Natural killer cell treated with Interleukin-12 subunit alpha and Interleukin-12 subunit beta and Interleukin-15 and Interleukin-18, amount 100 ng/mL, for 72 hours (primary cell): ENCODE measurements around the gene CYP4F12. TPM values are rescaled to one million over a fixed set of nuclear protein-coding genes. Genes with fewer than 3 reads are reported as not detected.

Experiments
- ATAC-seq, 2 donors: fragments of 150-1000 bp; cut with Tn5 transposase in 1 of 2; sonication (Bioruptor Pico), chemical (Tn5 transposase) in 1 of 2; 2 replicates each; pipeline ENCODE4 v1.10.0; 2021
- DNase-seq: peaks from one replicate; pipeline ENCODE4 v3.0.0; 2022; ENCODE audit warnings: low spot score
- H3K27ac Mint-ChIP-seq, 2 donors: 1 replicate in 1 of 2; 2 replicates in 1 of 2; pipeline ENCODE4 v1.8.0; 2022; ENCODE audit warnings: mixed read lengths in 2 of 2, mild to moderate bottlenecking in 1 of 2, moderate library complexity in 1 of 2
- H3K27me3 Mint-ChIP-seq, 2 donors: 1 replicate in 1 of 2; 2 replicates in 1 of 2; pipeline ENCODE4 v1.8.0; 2022; ENCODE audit warnings: mixed read lengths in 2 of 2
- H3K36me3 Mint-ChIP-seq: one replicate; pipeline ENCODE4 v1.8.0; 2022; ENCODE audit warnings: mixed read lengths
- H3K4me1 Mint-ChIP-seq, 2 donors: 1 replicate in 1 of 2; 2 replicates in 1 of 2; pipeline ENCODE4 v1.8.0; 2022; ENCODE audit warnings: low read depth in 2 of 2, mixed read lengths in 2 of 2, mild to moderate bottlenecking in 1 of 2
- H3K4me3 Mint-ChIP-seq: one replicate; pipeline ENCODE4 v1.8.0; 2022; ENCODE audit warnings: mixed read lengths
- H3K9me3 Mint-ChIP-seq: 2 replicates; pipeline ENCODE4 v1.8.0; 2022; ENCODE audit warnings: mixed read lengths
- total RNA-seq, 2 donors: library from RNA; stranded (reverse); gene quantifications; one replicate each; pipeline ENCODE4 v1.2.3, GENCODE V29; 2022

The CYP4F12 gene, protein sequence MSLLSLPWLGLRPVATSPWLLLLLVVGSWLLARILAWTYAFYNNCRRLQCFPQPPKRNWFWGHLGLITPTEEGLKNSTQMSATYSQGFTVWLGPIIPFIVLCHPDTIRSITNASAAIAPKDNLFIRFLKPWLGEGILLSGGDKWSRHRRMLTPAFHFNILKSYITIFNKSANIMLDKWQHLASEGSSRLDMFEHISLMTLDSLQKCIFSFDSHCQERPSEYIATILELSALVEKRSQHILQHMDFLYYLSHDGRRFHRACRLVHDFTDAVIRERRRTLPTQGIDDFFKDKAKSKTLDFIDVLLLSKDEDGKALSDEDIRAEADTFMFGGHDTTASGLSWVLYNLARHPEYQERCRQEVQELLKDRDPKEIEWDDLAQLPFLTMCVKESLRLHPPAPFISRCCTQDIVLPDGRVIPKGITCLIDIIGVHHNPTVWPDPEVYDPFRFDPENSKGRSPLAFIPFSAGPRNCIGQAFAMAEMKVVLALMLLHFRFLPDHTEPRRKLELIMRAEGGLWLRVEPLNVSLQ
- not detected for total RNA-seq

DNA sequence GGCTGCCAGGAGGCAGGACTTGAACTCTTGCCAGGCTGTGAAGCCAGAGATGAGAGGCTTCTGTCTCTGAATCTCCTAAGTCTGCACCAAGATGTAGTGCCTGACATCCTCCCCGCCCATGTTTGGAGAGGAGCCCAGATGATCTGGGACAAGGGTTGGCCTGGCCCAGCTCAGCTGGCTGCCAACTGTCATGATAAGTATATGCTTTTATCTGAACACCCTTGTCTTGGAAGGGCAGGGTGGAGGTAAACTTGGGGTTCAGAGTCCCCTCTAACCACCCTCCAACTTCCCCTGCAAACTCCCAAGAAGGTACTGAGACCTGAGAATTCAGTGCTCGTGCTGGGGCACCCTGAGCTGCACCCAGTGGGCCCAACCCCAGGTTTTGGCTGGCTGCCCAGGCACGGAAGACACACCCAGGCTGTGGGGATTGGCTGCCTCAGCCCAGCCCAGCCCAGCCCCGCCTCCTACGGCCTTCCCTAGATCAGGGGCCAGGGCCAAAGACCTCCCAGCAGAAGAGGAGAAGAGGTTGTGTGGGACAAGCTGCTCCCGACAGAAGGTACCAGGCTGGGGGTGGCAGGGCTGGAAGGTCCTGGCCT, at the start of gene CYP4F12:
CYP4F12 (plus strand) TSS at position 508 of the 596 bp plus-strand sequence. CDS start 443 bp downstream, outside the sequence.
- Mint-ChIP-seq H3K27me3 (peaks cover 3 to 12% of the 10 kb centered on the region in 2 donors), H3K27ac (no peak within 1 kb of the TSS), H3K36me3 (peaks cover 4% of the 10 kb centered on the region), H3K4me3 (no peak within 1 kb of the TSS), H3K4me1 (peaks cover 0 to 6% of the 10 kb centered on the region in 2 donors), H3K9me3 (peaks cover 3% of the 10 kb centered on the region)
- peak; percentile 32 to 45 for ATAC-seq
- no peak for DNase-seq

DNA sequence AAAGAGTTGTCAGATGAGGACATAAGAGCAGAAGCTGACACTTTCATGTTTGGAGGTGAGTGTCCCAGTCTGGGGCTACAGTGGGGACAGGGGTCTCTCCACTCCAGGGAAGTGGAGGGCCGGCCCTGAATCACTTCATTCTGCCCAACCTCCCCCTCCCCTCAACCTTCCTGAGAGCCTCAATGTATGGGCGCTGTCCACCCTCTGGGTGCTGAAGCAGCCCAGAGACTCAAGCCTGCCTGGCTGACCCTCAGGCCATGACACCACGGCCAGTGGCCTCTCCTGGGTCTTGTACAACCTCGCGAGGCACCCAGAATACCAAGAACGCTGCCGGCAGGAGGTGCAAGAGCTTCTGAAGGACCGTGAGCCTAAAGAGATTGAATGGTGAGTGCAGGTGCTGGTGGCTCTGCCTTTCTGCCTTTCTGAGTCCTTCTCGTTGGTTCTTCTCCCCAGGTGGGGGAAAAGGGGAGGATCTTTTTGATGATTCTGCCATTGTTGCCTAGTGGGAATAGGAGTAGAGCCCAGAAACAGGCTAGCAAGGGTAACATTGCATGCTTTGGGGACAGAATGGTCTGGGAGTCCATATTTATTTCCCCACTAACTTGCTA, 49.1 kb upstream of the CYP4F12 start:
- DNase-seq (no peak), ATAC-seq (no peak)
- no peak overlapping the region for H3K27ac Mint-ChIP-seq
- H3K36me3 Mint-ChIP-seq, result no peaks in the 10 kb centered on the region
- peaks cover 19 to 28% of the 10 kb centered on the region in 2 donors for H3K27me3 Mint-ChIP-seq
- H3K4me3 Mint-ChIP-seq, result no peak overlapping the region
- H3K9me3 Mint-ChIP-seq, result no peaks in the 10 kb centered on the region
- no peaks in the 10 kb centered on the region for H3K4me1 Mint-ChIP-seq

- Mint-ChIP-seq H3K36me3 (no peaks in the 10 kb centered on the region), H3K4me3 (no peak overlapping the region), H3K27ac (no peak overlapping the region), H3K9me3 (no peaks in the 10 kb centered on the region), H3K4me1 (peaks cover 4 to 6% of the 10 kb centered on the region in 2 donors), H3K27me3 (peaks cover 10 to 11% of the 10 kb centered on the region in 2 donors)
- DNase-seq (no peak), ATAC-seq (no peak)
Observed at GRCh38 chr19:15628236-15629002, 44.5 kb upstream of the CYP4F12 start.

DNA sequence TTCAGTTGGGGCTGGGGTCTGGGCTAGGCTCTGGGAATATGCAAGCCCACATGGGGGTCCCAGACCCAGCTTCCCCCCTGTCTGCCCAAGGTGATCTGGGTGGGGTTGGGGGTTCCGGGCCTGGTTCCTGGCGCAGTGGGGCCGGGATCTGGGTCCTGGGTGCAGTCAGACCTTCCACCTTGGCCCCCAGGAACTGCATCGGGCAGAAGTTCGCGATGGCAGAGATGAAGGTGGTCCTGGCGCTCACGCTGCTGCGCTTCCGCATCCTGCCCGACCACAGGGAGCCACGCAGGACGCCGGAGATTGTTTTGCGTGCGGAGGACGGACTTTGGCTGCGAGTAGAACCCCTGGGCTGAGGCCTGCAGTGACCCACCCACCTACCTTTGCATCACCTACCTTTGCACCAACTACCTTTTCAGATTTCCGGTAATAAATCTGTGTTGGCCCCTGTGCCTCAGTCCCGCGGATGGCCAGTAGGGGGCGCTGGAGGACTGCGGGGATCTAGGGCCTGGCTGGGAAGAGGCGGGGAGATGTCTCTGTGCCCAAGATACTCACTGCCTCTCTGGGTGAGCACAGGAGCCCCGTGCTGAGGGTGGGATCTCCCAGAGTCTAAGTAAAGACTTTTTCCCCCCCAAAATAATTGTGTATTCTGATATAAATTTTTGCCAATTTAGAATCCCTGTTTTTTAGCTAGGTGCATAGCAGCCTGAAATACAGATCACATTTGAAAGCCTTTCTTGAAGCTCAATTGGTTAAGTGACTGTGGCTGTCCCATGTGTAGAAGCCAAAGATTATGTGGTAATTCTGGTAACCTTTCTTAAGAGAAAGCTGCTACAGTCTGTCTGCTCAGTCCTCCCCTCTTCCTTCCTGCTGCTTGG, 43.6 kb upstream of the CYP4F12 start:
- ATAC-seq, result peak; percentile 71 to 83
- Mint-ChIP-seq H3K4me1 (peaks cover 4 to 6% of the 10 kb centered on the region in 2 donors), H3K36me3 (no peaks in the 10 kb centered on the region), H3K27me3 (peaks cover 9 to 11% of the 10 kb centered on the region in 2 donors), H3K27ac (no peak overlapping the region), H3K9me3 (no peaks in the 10 kb centered on the region), H3K4me3 (no peak overlapping the region)
- DNase-seq, result peak; percentile 79

GRCh38 chr19:15631817-15632216, 41.1 kb upstream of the CYP4F12 start:
- Mint-ChIP-seq H3K27ac (no peak overlapping the region), H3K9me3 (no peaks in the 10 kb centered on the region), H3K4me3 (no peak overlapping the region), H3K27me3 (peaks cover 10% of the 10 kb centered on the region in 2 donors), H3K36me3 (no peaks in the 10 kb centered on the region), H3K4me1 (peaks cover 4 to 6% of the 10 kb centered on the region in 2 donors)
- no peak for DNase-seq
- no peak for ATAC-seq

DNA sequence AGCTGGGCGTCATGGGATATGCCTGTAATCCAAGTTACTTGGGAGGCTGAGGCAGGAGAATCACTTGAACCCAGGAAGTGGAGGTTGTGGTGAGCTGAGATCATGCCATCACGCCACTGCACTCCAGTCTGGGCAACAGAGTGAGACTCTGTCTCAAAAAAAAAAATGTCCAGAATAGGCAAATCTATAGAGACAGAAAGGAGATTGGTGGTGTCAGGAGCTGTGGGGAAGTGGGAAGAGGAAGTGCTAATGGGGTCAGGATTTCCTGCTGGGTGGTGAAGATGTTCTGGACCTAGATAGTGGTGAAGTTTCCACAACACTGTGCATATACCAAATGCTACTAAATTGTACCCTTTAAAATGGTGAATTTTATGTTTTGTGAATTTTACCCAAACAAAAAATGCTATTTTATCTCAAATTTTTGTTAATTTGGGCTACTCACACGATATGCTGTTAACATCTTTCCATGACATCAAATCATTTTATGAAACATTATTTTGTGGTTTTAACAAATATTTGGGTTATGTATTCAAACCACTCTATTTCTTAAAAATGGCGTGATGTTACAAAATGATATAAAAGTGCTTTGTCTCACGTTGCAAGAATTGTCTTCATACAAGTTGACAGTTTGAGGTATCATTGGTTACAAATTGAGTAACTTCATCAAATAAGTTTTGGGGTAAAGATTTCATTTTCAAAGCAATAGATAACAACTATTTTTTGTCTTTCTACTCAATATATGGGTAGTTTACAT, 39.6 kb upstream of the CYP4F12 start:
- H3K27ac Mint-ChIP-seq, result no peak overlapping the region
- H3K9me3 Mint-ChIP-seq, result no peaks in the 10 kb centered on the region
- no peak overlapping the region for H3K4me3 Mint-ChIP-seq
- H3K4me1 Mint-ChIP-seq, result peaks cover 4 to 6% of the 10 kb centered on the region in 2 donors
- H3K27me3 Mint-ChIP-seq, result peaks cover 13 to 16% of the 10 kb centered on the region in 2 donors
- ATAC-seq (no peak), DNase-seq (no peak)
- H3K36me3 Mint-ChIP-seq, result no peaks in the 10 kb centered on the region

GRCh38 chr19:15634105-15634504, 38.8 kb upstream of the CYP4F12 start:
- DNase-seq (no peak), ATAC-seq (no peak)
- Mint-ChIP-seq H3K36me3 (no peaks in the 10 kb centered on the region), H3K27me3 (peaks cover 13 to 16% of the 10 kb centered on the region in 2 donors), H3K27ac (no peak overlapping the region), H3K4me1 (peaks cover 4 to 6% of the 10 kb centered on the region in 2 donors), H3K4me3 (no peak overlapping the region), H3K9me3 (no peaks in the 10 kb centered on the region)

- H3K9me3 Mint-ChIP-seq, result no peaks in the 10 kb centered on the region
- H3K27me3 Mint-ChIP-seq, result peaks cover 13 to 16% of the 10 kb centered on the region in 2 donors
- H3K4me1 Mint-ChIP-seq, result peaks cover 4 to 6% of the 10 kb centered on the region in 2 donors
- ATAC-seq (peak in 1 of 2 donors; percentile 67), DNase-seq (no peak)
- H3K27ac Mint-ChIP-seq, result peak overlapping the region in 1 of 2 donors; percentile 35
- no peaks in the 10 kb centered on the region for H3K36me3 Mint-ChIP-seq
- H3K4me3 Mint-ChIP-seq, result no peak overlapping the region
Observed at GRCh38 chr19:15635016-15635805, 37.7 kb upstream of the CYP4F12 start.

DNA sequence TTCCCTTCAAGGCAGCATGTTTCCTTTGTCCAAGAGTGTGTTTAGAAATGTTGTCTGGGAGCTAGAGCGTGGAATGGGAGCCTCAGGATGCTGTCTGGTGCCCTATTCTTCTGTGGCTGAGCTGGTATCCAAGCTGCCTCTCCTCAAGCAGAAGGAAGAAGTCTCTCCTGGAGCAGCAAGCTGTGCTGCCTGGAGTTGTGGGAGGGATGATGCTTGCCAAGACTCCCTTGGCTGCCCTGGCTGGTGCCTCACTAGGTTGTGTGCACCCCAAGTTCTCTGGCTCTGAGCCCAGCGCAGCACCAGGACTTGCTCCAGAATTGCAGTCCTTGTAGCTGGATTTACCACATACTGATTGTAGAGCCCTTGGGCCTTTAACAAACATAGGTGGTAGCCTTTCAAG, 36.9 kb upstream of the CYP4F12 start:
- DNase-seq, result no peak
- no peaks in the 10 kb centered on the region for H3K9me3 Mint-ChIP-seq
- no peaks in the 10 kb centered on the region for H3K36me3 Mint-ChIP-seq
- ATAC-seq, result no peak
- peaks cover 4 to 6% of the 10 kb centered on the region in 2 donors for H3K4me1 Mint-ChIP-seq
- H3K27me3 Mint-ChIP-seq, result peaks cover 12 to 16% of the 10 kb centered on the region in 2 donors
- peak overlapping the region in 1 of 2 donors; percentile 35 for H3K27ac Mint-ChIP-seq
- no peak overlapping the region for H3K4me3 Mint-ChIP-seq

GRCh38 chr19:15639596-15639995, 33.3 kb upstream of the CYP4F12 start:
- no peak overlapping the region for H3K4me3 Mint-ChIP-seq
- H3K27me3 Mint-ChIP-seq, result peaks cover 13 to 14% of the 10 kb centered on the region in 2 donors
- no peaks in the 10 kb centered on the region for H3K36me3 Mint-ChIP-seq
- H3K4me1 Mint-ChIP-seq, result no peaks in the 10 kb centered on the region
- no peaks in the 10 kb centered on the region for H3K9me3 Mint-ChIP-seq
- DNase-seq, result no peak
- no peak overlapping the region for H3K27ac Mint-ChIP-seq
- ATAC-seq, result no peak

GRCh38 chr19:15640294-15640903, 32.5 kb upstream of the CYP4F12 start, which contains the start of gene CYP4F3:
Gene CYP4F3 (plus strand): TSS chr19:15640897. CDS start chr19:15641416, 519 bp downstream.
- ATAC-seq (no peak), DNase-seq (no peak)
- Mint-ChIP-seq H3K27ac (no peak within 1 kb of the TSS), H3K27me3 (peaks cover 6 to 9% of the 10 kb centered on the region in 2 donors), H3K4me3 (no peak within 1 kb of the TSS), H3K36me3 (no peaks in the 10 kb centered on the region), H3K9me3 (no peaks in the 10 kb centered on the region), H3K4me1 (no peaks in the 10 kb centered on the region)
